HCT116 (cell line): ENCODE results near the gene CHADL. TPM values are rescaled to one million over a fixed set of nuclear protein-coding genes. Genes with fewer than 3 reads are reported as not detected.

ENCODE experiments used
- microRNA-seq: library from miRNA; unstranded; fragments of <30 nt; microRNA quantifications from one replicate; pipeline ENCODE4, GENCODE V29; 2016; ENCODE audit warnings: borderline number of aligned reads
- total RNA-seq: library from RNA; stranded (reverse); gene quantifications from one replicate; pipeline ENCODE4 v1.2.1, GENCODE V29; 2021; ENCODE audit not compliant: unreplicated experiment

Gene CHADL
- total RNA-seq, 1 experiment from 2014 or later = 0.47 TPM

Small RNA genes lying within 50 kb of the gene (microRNA-seq; reads per million reads assigned to microRNA genes)
- 1.6 reads per million for gene MIR6889

Other genes with a start within 250 kb of the CHADL start
- gene EP300, start 148.3 kb downstream of the CHADL start, total RNA-seq = 38.8 TPM
- 24.7 TPM for gene L3MBTL2, start 35.6 kb downstream of the CHADL start, total RNA-seq
- gene RANGAP1, start 45.3 kb upstream of the CHADL start, total RNA-seq = 121 TPM
- 42.0 TPM for gene ZC3H7B, start 60.6 kb upstream of the CHADL start, total RNA-seq
- gene TEF, start 141.0 kb upstream of the CHADL start, total RNA-seq = 16.5 TPM
- 55.2 TPM for gene TOB2, start 205.9 kb upstream of the CHADL start, total RNA-seq
- gene PHF5A, start 227.8 kb upstream of the CHADL start, total RNA-seq = 86.0 TPM
- gene ACO2, start 228.2 kb upstream of the CHADL start, total RNA-seq = 108 TPM